ENCODE data around the gene JHY. TPM values are rescaled to one million over a fixed set of nuclear protein-coding genes. Genes with fewer than 3 reads are reported as not detected.

JHY gene
- polyA plus RNA-seq, 4 donors = 10.0 to 13.3 (median 12.3) TPM

DNA sequence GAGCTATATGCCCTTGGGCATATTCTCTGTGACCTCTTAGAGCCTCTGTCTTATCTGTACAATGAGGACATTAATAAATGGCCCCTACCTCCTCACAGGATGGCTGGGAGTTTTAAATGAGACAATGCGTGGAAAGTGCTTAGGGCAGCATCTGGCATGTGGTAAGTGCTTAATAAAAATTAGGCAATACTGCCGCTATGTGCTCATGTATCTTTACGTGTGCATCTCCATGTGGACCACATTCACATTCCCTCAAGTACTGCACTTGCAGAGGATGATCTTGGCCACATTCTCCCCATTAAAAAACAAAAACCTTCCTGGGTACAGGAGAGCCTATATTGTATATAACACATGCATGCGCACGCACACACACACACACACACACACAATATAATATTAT, 118.2 kb downstream of the JHY start:
- DNase-seq (ENCODE audit: low read depth in 4 of 4, low spot score in 3 of 4) = no peak

GRCh38 chr11:123006860-123007542, 124.4 kb downstream of the JHY start:
- DNase-seq (ENCODE audit: low read depth in 4 of 4, low spot score in 3 of 4) = no peak

Other genes starting within 250 kb of the JHY start
- 1 to 10 TPM; 5.3 to 9.1 (median 7.6) TPM for gene UBASH3B, start 227.0 kb upstream of the JHY start, polyA plus RNA-seq (ENCODE audit: insufficient read length in 4 of 4)
- under 1 TPM in 1 of 4 donors, not detected in 3; 0.15 TPM for gene CRTAM, start 44.3 kb upstream of the JHY start, polyA plus RNA-seq (ENCODE audit: insufficient read length in 4 of 4)
- not detected for gene BSX, start 99.1 kb downstream of the JHY start, polyA plus RNA-seq (ENCODE audit: insufficient read length in 4 of 4)
- 1,000 to 10,000 TPM in 3 of 4 donors, 100 to 1,000 TPM in 1; 843 to 1,456 (median 1,313) TPM for gene HSPA8, start 179.4 kb downstream of the JHY start, polyA plus RNA-seq (ENCODE audit: insufficient read length in 4 of 4)

All from left renal pelvis (tissue), 4 donors.